GM18858 (cell line): Measurements from ENCODE around the gene MMRN2.
"Not testable (repeated sequence)": the region's sequence is repeated elsewhere in the genome, so short reads cannot be mapped to it uniquely, and the experiment has no call there.

ENCODE experiments used
- ATAC-seq: cut with Tn5 transposase; IDR thresholded peaks from one replicate; pipeline ENCODE4 v1.9.1; 2021; ENCODE audit not compliant: unreplicated experiment

MMRN2 gene

GRCh38 chr10:86956195-86956847 is 1.1 kb downstream of the MMRN2 start:
- ATAC-seq = no peak

- ATAC-seq = no peak
Observed at GRCh38 chr10:86955501-86956194, 1.8 kb downstream of the MMRN2 start.

GRCh38 chr10:86954681-86955500 is 2.5 kb downstream of the MMRN2 start:
- ATAC-seq = no peak

- ATAC-seq = no peak
Observed at GRCh38 chr10:86953747-86954680, 3.4 kb downstream of the MMRN2 start.

- ATAC-seq = not testable (repeated sequence)
Observed at GRCh38 chr10:86952697-86953096, 4.7 kb downstream of the MMRN2 start.

- ATAC-seq = no peak
Observed at GRCh38 chr10:86952106-86952505, 5.3 kb downstream of the MMRN2 start.

GRCh38 chr10:86951184-86951761 is 6.1 kb downstream of the MMRN2 start:
- no peak for ATAC-seq

GRCh38 chr10:86950349-86950748 is 7.1 kb downstream of the MMRN2 start:
- ATAC-seq = no peak

GRCh38 chr10:86947806-86948205 is 9.6 kb downstream of the MMRN2 start:
- ATAC-seq = not testable (repeated sequence)

GRCh38 chr10:86946213-86947155 is 10.9 kb downstream of the MMRN2 start:
- ATAC-seq = no peak

GRCh38 chr10:86945361-86946212 is 11.8 kb downstream of the MMRN2 start:
- no peak for ATAC-seq

- no peak for ATAC-seq
Observed at GRCh38 chr10:86944907-86945306, 12.5 kb downstream of the MMRN2 start.

GRCh38 chr10:86944471-86944870 is 12.9 kb downstream of the MMRN2 start:
- no peak for ATAC-seq

GRCh38 chr10:86944031-86944419 is 13.4 kb downstream of the MMRN2 start:
- no peak for ATAC-seq

GRCh38 chr10:86943316-86944030 is 13.9 kb downstream of the MMRN2 start:
- ATAC-seq = no peak

- no peak for ATAC-seq
Observed at GRCh38 chr10:86942441-86943315, 14.7 kb downstream of the MMRN2 start.

GRCh38 chr10:86941991-86942421 is 15.4 kb downstream of the MMRN2 start:
- ATAC-seq = no peak
